IPS DF 6.9 (cell line): ENCODE measurements around the gene MMP11.

Experiments used
- DNase-seq: peaks from one replicate; pipeline ENCODE4 v3.0.0-alpha.2; 2013; ENCODE audit warnings: low read depth, low spot score
- H3K27ac ChIP-seq: one replicate; pipeline ENCODE4 v1.5.1; 2013; ENCODE audit warnings: low read length, control low read depth
- H3K27me3 ChIP-seq: 2 replicates; pipeline ENCODE4 v1.6.1; 2013; ENCODE audit warnings: mild to moderate bottlenecking, low read length; ENCODE audit not compliant: control insufficient read depth, insufficient read depth
- H3K36me3 ChIP-seq: 2 replicates; pipeline ENCODE4 v1.6.1; 2013; ENCODE audit warnings: low read length; ENCODE audit not compliant: control insufficient read depth, insufficient read depth
- H3K4me1 ChIP-seq: 2 replicates; pipeline ENCODE4 v1.6.1; 2013; ENCODE audit warnings: low read length; ENCODE audit not compliant: control insufficient read depth, insufficient read depth
- H3K4me3 ChIP-seq: 2 replicates; pipeline ENCODE4 v1.5.1; 2013; ENCODE audit warnings: mild to moderate bottlenecking, low read length
- H3K9me3 ChIP-seq: 2 replicates; pipeline ENCODE4 v1.6.1; 2013; ENCODE audit warnings: low read length, inconsistent platforms; ENCODE audit not compliant: control insufficient read depth, insufficient read depth
- WGBS: extraction: QIAGEN DNeasy Blood & Tissue Kit; methylation state at CpG from one replicate; pipeline ENCODE4 v1.1.7; 2013; ENCODE audit warnings: mixed read lengths, missing lambda C conversion rate; ENCODE audit not compliant: insufficient read length, insufficient coverage; 5-methylcytosine and 5-hydroxymethylcytosine counted together

The MMP11 gene

GRCh38 chr22:23750714-23751440 is 21.8 kb upstream of the MMP11 start, which contains the start of gene ZNF70:
Gene ZNF70, minus strand, starts transcription at chr22:23751112. Its CDS starts 5,972 bp downstream, at chr22:23745140.
- no CpG with 5 or more reads among the region's 78 CpGs for WGBS
- no peak within 1 kb of the TSS for H3K27ac ChIP-seq
- no peak for DNase-seq

DNA sequence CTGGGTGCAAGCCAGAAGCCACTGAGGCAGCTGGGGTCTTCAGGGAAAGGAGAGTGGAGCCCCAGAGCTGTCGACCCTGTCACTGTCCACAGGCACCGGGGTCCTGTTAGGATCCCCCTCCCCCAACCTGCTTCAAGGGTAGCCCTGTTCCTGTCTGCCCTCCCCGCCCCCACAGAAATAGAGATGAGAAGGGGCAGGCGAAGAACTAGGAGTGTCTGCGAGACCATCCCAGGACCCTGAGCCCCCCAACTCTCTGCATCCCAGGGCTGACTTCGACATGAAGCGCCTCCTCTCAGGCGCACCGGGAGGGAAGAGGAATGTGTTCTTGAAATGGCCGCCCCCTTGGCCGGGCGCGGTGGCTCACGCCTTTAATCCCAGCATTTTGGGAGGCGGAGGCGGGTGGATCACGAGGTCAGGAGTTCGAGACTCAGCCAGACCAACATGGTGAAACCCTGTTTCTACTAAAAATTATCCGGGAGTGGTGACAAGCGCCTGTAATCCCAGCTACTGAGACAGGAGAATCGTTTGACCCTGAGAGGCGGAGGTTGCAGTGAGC is 21.1 kb upstream of the MMP11 start:
- Histone ChIP-seq H3K27ac (no peak overlapping the region), H3K27me3 (no peaks in the 10 kb centered on the region), H3K4me1 (no peaks in the 10 kb centered on the region), H3K4me3 (peak overlapping the region; percentile 91), H3K36me3 (no peaks in the 10 kb centered on the region), H3K9me3 (no peaks in the 10 kb centered on the region)
- WGBS, result no CpG with 5 or more reads among the region's 22 CpGs
- DNase-seq, result no peak

More at GRCh38 chr22:23750714-23751440, 21.8 kb upstream of the MMP11 start, which contains the start of gene ZNF70:
- H3K27me3 ChIP-seq, result no peaks in the 10 kb centered on the region
- H3K36me3 ChIP-seq, result no peaks in the 10 kb centered on the region
- H3K4me1 ChIP-seq, result no peaks in the 10 kb centered on the region
- no peaks in the 10 kb centered on the region for H3K9me3 ChIP-seq
- peak within 1 kb of the TSS; percentile 91 for H3K4me3 ChIP-seq

GRCh38 chr22:23752090-23752691 is 20.5 kb upstream of the MMP11 start:
- Histone ChIP-seq H3K9me3 (no peaks in the 10 kb centered on the region), H3K4me1 (no peaks in the 10 kb centered on the region), H3K36me3 (no peaks in the 10 kb centered on the region), H3K27ac (no peak overlapping the region), H3K4me3 (no peak overlapping the region), H3K27me3 (no peaks in the 10 kb centered on the region)
- WGBS, result no CpG with 5 or more reads among the region's 9 CpGs
- DNase-seq, result no peak

DNA sequence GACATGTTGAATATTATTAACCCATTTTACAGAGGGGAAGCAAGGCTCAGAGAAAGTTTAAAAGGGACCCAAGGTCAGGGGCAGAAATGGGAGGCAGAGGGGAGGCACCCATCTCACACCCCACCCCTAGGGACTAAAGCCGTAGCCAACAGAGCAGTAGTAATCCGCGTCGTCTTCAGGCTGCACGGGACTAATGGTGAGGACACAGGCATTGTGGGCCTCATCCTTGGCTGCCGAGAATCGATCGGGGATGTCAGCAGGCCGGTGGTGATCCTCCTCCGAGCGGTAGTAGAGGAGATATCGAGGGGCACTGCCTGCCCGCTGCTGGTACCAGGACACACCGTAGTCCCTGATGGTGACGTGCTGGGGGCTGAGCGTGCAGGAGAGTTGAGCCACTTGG is 19.9 kb upstream of the MMP11 start:
- no peaks in the 10 kb centered on the region for H3K27me3 ChIP-seq
- H3K4me1 ChIP-seq, result no peaks in the 10 kb centered on the region
- no peak overlapping the region for H3K4me3 ChIP-seq
- no peak overlapping the region for H3K27ac ChIP-seq
- no CpG with 5 or more reads among the region's 16 CpGs for WGBS
- no peaks in the 10 kb centered on the region for H3K9me3 ChIP-seq
- no peak for DNase-seq
- H3K36me3 ChIP-seq, result no peaks in the 10 kb centered on the region

- no CpG with 5 or more reads among the region's 2 CpGs for WGBS
- Histone ChIP-seq H3K4me1 (no peaks in the 10 kb centered on the region), H3K27me3 (no peaks in the 10 kb centered on the region), H3K4me3 (no peak overlapping the region), H3K27ac (no peak overlapping the region), H3K9me3 (no peaks in the 10 kb centered on the region), H3K36me3 (no peaks in the 10 kb centered on the region)
- DNase-seq, result no peak
Measured at GRCh38 chr22:23753385-23753784, 19.3 kb upstream of the MMP11 start.

DNA sequence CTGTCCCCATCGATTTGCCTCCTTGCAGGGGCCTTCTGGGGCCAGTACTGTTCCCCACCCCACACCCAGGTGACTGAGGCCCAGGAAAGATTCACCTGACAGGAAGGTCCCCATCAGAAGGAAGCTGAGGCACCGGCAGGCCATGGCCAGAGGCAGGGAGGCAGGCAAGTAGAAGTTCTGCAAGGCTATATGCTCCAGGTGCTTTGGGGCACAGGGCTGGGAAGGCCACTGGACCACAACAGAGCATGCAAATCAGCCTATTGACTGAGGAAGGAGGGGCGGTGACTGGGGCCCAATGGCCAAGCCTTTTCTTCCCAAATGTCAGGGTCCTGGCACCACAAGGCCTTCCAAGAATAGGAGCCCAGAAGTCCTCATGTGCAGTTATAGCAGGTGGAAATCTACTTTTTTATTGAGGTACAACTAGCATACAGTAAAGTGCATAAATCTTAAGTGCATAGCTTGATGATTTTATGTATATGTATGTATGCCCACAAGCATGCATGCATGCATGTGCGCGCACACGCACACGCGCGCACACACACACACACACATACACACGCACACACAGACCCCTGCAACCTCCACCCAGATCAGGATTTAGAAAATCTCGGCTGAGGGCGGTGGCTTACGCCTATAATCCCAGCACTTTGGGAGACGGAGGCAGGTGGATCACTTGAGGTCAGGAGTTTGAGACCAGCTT is 18.3 kb upstream of the MMP11 start, which contains the start of gene VPREB3:
VPREB3 (minus strand) TSS at position 206 of the 700 bp plus-strand sequence; CDS start at position 144, 62 bp downstream.
- no CpG with 5 or more reads among the region's 14 CpGs for WGBS
- H3K4me1 ChIP-seq, result no peaks in the 10 kb centered on the region
- H3K27ac ChIP-seq, result no peak within 1 kb of the TSS
- H3K4me3 ChIP-seq, result no peak within 1 kb of the TSS
- H3K27me3 ChIP-seq, result no peaks in the 10 kb centered on the region
- H3K36me3 ChIP-seq, result no peaks in the 10 kb centered on the region
- no peak for DNase-seq
- H3K9me3 ChIP-seq, result no peaks in the 10 kb centered on the region

GRCh38 chr22:23754980-23755636 is 17.5 kb upstream of the MMP11 start:
- H3K4me1 ChIP-seq, result no peaks in the 10 kb centered on the region

GRCh38 chr22:23755711-23756110 is 16.9 kb upstream of the MMP11 start:
- H3K27ac ChIP-seq, result no peak overlapping the region
- no peaks in the 10 kb centered on the region for H3K4me1 ChIP-seq
- no peak for DNase-seq
- no peak overlapping the region for H3K4me3 ChIP-seq
- no peaks in the 10 kb centered on the region for H3K9me3 ChIP-seq
- no CpG with 5 or more reads among the region's 8 CpGs for WGBS
- no peaks in the 10 kb centered on the region for H3K36me3 ChIP-seq
- H3K27me3 ChIP-seq, result no peaks in the 10 kb centered on the region

More at GRCh38 chr22:23754980-23755636, 17.5 kb upstream of the MMP11 start:
- Histone ChIP-seq H3K27me3 (no peaks in the 10 kb centered on the region), H3K36me3 (no peaks in the 10 kb centered on the region), H3K9me3 (no peaks in the 10 kb centered on the region), H3K27ac (no peak overlapping the region), H3K4me3 (no peak overlapping the region)
- DNase-seq, result no peak
- no CpG with 5 or more reads among the region's 6 CpGs for WGBS

GRCh38 chr22:23756891-23757290 is 15.8 kb upstream of the MMP11 start:
- no peaks in the 10 kb centered on the region for H3K9me3 ChIP-seq
- no CpG with 5 or more reads among the region's 4 CpGs for WGBS
- H3K4me1 ChIP-seq, result no peaks in the 10 kb centered on the region
- no peaks in the 10 kb centered on the region for H3K27me3 ChIP-seq
- no peak overlapping the region for H3K4me3 ChIP-seq
- no peak for DNase-seq
- H3K36me3 ChIP-seq, result no peaks in the 10 kb centered on the region
- H3K27ac ChIP-seq, result no peak overlapping the region

DNA sequence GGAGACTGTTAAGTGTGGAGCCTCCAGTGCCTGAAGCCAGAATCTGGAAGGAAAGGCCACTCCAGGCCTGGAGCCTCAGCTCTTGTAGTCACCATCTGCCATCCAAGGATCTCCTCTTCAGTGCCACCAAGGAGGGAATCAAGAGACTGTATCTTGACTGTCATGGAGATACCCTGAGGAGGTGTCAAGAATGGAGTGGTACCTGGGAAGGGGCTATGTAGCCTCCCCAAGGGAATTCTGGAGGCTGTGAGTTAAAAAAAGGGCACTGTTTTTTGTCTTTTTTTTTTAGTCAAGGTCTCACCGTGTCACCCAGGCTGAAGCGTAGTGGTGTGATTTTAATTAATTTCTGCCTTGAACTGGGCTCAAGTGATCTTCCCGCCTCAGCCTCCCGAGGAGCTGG is 13.1 kb upstream of the MMP11 start:
- Histone ChIP-seq H3K9me3 (no peaks in the 10 kb centered on the region), H3K4me1 (peaks cover 10% of the 10 kb centered on the region), H3K36me3 (no peaks in the 10 kb centered on the region), H3K27ac (no peak overlapping the region), H3K4me3 (no peak overlapping the region), H3K27me3 (no peaks in the 10 kb centered on the region)
- no CpG with 5 or more reads among the region's 4 CpGs for WGBS
- DNase-seq, result no peak
